ENCODE results near the gene NRAP. TPM values are rescaled to one million over a fixed set of nuclear protein-coding genes. Genes with fewer than 3 reads are reported as not detected.

The NRAP gene
- total RNA-seq, 1 experiment from 2014 or later: 0.05 TPM

DNA sequence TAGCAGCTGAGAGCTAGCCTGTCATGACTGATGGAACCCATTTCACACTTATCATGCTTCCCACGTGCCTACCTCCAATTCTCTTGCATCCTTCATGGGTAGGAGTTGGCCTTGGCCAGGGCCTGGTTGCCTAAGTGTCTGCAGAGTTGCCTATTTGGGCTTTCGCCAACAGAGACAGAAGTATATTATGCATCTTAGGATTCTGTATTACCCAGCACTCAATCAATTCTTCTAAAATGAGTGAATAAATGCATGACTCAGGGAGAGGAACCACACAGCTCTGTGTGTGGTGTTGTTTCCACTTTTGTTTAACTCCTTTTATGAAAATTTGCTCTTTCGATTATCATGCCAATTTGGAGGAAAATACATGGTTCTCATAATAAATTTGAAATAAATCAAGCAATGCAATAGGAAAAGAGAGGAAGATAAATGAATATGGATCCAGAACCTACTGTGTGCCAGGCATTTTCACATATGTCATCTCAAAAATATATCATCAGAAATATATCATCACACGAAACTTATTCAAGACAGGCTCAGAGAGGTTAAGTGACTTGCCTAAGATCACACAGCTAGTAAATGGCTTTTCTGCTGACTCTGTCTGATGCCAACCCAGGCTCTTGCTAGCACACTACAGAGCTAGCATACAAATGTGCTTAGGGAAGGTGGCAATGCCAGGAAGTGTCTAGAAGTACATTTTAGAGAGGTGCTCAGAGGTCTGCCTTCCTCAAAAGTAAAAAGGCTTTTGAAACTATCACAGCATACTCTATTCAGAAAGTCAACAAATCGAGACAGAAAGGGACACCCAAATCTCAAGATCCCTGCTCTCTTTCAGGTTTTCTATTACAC, 120.5 kb downstream of the NRAP start:
- Mint-ChIP-seq H3K4me1 (ENCODE audit: low read depth, unreplicated experiment) (peaks cover 39% of the 10 kb centered on the region), H3K27ac (ENCODE audit: unreplicated experiment) (no peak overlapping the region), H3K4me3 (ENCODE audit: unreplicated experiment) (no peak overlapping the region), H3K9me3 (ENCODE audit: unreplicated experiment) (no peaks in the 10 kb centered on the region), H3K36me3 (ENCODE audit: insufficient read depth, unreplicated experiment) (no peaks in the 10 kb centered on the region), H3K27me3 (ENCODE audit: insufficient read depth, unreplicated experiment) (no peaks in the 10 kb centered on the region)
- ChIA-PET CTCF (no interaction called here), POLR2A (no interaction called here)
- Histone ChIP-seq H3K27me3 (replicated peaks; ENCODE audit: control insufficient read depth, insufficient read depth, low read length) (no peaks in the 10 kb centered on the region), H3K36me3 (ENCODE audit: control insufficient read depth, insufficient read depth, low read length) (no peaks in the 10 kb centered on the region), H3K9me3 (no peaks in the 10 kb centered on the region), H3K4me3 (ENCODE audit: low read depth, low read length) (no peak overlapping the region), H3K4me1 (peaks cover 38% of the 10 kb centered on the region)
- DNase-seq: no peak
- BruUV-seq (replicated peaks): no TSS peak
- intact Hi-C loops (cut with micrococcal nuclease; ENCODE audit: unreplicated experiment): no loop called here
- TF ChIP-seq, protein P1, sequence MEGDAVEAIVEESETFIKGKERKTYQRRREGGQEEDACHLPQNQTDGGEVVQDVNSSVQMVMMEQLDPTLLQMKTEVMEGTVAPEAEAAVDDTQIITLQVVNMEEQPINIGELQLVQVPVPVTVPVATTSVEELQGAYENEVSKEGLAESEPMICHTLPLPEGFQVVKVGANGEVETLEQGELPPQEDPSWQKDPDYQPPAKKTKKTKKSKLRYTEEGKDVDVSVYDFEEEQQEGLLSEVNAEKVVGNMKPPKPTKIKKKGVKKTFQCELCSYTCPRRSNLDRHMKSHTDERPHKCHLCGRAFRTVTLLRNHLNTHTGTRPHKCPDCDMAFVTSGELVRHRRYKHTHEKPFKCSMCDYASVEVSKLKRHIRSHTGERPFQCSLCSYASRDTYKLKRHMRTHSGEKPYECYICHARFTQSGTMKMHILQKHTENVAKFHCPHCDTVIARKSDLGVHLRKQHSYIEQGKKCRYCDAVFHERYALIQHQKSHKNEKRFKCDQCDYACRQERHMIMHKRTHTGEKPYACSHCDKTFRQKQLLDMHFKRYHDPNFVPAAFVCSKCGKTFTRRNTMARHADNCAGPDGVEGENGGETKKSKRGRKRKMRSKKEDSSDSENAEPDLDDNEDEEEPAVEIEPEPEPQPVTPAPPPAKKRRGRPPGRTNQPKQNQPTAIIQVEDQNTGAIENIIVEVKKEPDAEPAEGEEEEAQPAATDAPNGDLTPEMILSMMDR (IDR thresholded peaks at IDR 0.05; ENCODE audit: insufficient read depth in 1 of 2, low read depth in 1 of 2, low read length in 1 of 2, severe bottlenecking in 1 of 2, unreplicated experiment in 1 of 2): no peak

DNA sequence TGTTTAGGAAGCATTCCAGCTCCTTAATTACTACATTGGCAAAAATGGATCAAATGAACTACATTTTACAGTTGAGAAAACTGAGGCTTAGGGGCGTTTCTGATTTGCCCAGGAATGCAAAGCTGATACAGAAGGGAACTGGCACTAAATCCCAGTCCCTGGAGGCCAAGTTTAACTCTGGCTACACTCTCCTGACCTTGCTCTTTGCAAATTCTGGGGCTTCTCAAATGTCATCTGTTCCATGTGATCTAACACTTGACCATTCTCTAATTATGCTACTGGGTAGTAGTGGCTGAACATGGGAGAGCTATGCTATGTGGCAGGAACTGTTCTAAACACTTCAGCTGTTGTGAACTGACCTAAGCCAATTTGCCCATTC, 122.3 kb downstream of the NRAP start:
- H3K36me3 ChIP-seq (ENCODE audit: control insufficient read depth, insufficient read depth, low read length): no peaks in the 10 kb centered on the region
- no peak for DNase-seq
- Mint-ChIP-seq H3K36me3 (ENCODE audit: insufficient read depth, unreplicated experiment) (no peaks in the 10 kb centered on the region), H3K9me3 (ENCODE audit: unreplicated experiment) (no peaks in the 10 kb centered on the region), H3K27me3 (ENCODE audit: insufficient read depth, unreplicated experiment) (no peaks in the 10 kb centered on the region), H3K27ac (ENCODE audit: unreplicated experiment) (peak overlapping the region; percentile 43), H3K4me1 (ENCODE audit: low read depth, unreplicated experiment) (peaks cover 33% of the 10 kb centered on the region), H3K4me3 (ENCODE audit: unreplicated experiment) (peak overlapping the region; percentile 40)
- no peak overlapping the region for H3K4me3 ChIP-seq (ENCODE audit: low read depth, low read length)
- TF ChIP-seq, protein P1 (IDR thresholded peaks at IDR 0.05; ENCODE audit: insufficient read depth in 1 of 2, low read depth in 1 of 2, low read length in 1 of 2, severe bottlenecking in 1 of 2, unreplicated experiment in 1 of 2): no peak
- ChIA-PET CTCF (no interaction called here), POLR2A (no interaction called here)
- intact Hi-C loops (cut with micrococcal nuclease; ENCODE audit: unreplicated experiment): loop anchor here (1.0 to 2.0 kb wide), 3 partner anchors 14 to 22 kb away; no protein-coding TSS in a partner anchor
- peaks cover 47% of the 10 kb centered on the region for H3K4me1 ChIP-seq
- no peaks in the 10 kb centered on the region for H3K27me3 ChIP-seq (replicated peaks; ENCODE audit: control insufficient read depth, insufficient read depth, low read length)
- no peaks in the 10 kb centered on the region for H3K9me3 ChIP-seq
- BruUV-seq (replicated peaks): no TSS peak

DNA sequence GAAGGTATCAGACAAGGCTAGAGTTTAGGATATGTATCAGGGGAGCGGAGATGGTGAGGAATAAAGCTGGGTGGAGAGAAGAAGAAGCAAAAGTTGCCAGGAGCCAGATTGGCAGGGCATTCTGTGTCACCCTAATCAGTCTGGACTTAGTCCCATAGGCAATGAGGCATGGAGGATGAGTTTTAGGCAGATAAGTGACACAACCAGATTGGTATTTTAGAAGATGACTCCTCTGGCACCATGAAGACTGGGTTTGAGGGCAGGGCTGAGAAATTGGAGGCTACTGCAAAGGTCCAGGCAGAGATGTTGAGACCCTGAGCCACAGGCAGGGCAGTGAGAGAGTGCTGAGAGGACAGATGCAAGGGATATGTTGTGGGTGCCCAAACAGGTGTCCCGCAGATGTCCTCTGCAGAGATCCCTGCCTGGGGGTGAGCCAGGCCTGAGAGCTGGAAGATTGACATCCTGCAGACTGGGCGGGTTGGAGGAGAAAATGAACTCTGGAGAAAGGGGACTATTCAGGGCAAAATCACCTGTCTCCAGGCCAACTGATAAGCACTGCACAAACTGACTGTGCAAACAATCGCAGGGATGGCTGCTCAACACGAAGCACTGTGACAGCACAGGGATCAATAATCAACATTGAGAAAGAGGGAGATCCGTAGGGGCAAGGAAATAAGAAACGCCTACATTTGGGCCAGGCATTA, 122.8 kb downstream of the NRAP start:
- peak overlapping the region; percentile 40 for H3K4me3 Mint-ChIP-seq (ENCODE audit: unreplicated experiment)
- peak overlapping the region; percentile 43 for H3K27ac Mint-ChIP-seq (ENCODE audit: unreplicated experiment)
- H3K27me3 ChIP-seq (replicated peaks; ENCODE audit: control insufficient read depth, insufficient read depth, low read length): no peaks in the 10 kb centered on the region

More for the DNA sequence above, 122.8 kb downstream of the NRAP start:
- peaks cover 47% of the 10 kb centered on the region for H3K4me1 ChIP-seq
- peaks cover 33% of the 10 kb centered on the region for H3K4me1 Mint-ChIP-seq (ENCODE audit: low read depth, unreplicated experiment)
- H3K4me3 ChIP-seq (ENCODE audit: low read depth, low read length): no peak overlapping the region
- CTCF ChIA-PET: interaction anchor here (1.5 kb wide), 1 partner anchor 11 kb away, joined by 4 read pairs; no protein-coding TSS in a partner anchor
- no peaks in the 10 kb centered on the region for H3K9me3 ChIP-seq
- BruUV-seq (replicated peaks): no TSS peak
- no peaks in the 10 kb centered on the region for H3K36me3 ChIP-seq (ENCODE audit: control insufficient read depth, insufficient read depth, low read length)
- TF ChIP-seq, protein P1 (IDR thresholded peaks at IDR 0.05; ENCODE audit: insufficient read depth in 1 of 2, low read depth in 1 of 2, low read length in 1 of 2, severe bottlenecking in 1 of 2, unreplicated experiment in 1 of 2): no peak
- H3K36me3 Mint-ChIP-seq (ENCODE audit: insufficient read depth, unreplicated experiment): no peaks in the 10 kb centered on the region
- peak; percentile 65 to 71 for DNase-seq
- H3K9me3 Mint-ChIP-seq (ENCODE audit: unreplicated experiment): no peaks in the 10 kb centered on the region
- POLR2A ChIA-PET: no interaction called here
- intact Hi-C loops (cut with micrococcal nuclease; ENCODE audit: unreplicated experiment): loop anchor here (1.0 to 2.0 kb wide), 3 partner anchors 14 to 22 kb away; no protein-coding TSS in a partner anchor
- no peaks in the 10 kb centered on the region for H3K27me3 Mint-ChIP-seq (ENCODE audit: insufficient read depth, unreplicated experiment)

Measured in Caco-2 (cell line).